Left kidney (tissue), 2 donors: ENCODE measurements around the gene FDCSP. TPM values are rescaled to one million over a fixed set of nuclear protein-coding genes. Genes with fewer than 3 reads are reported as not detected.
"Not testable (repeated sequence)": the region's sequence is repeated elsewhere in the genome, so short reads cannot be mapped to it uniquely, and the experiment has no call there.

Experiments
- DNase-seq: peaks from one replicate; pipeline ENCODE4 v3.0.0-alpha.2; 2013
- polyA plus RNA-seq: library from polyadenylated mRNA; unstranded; fragments of 120-200 nt; gene quantifications from one replicate; pipeline ENCODE4 v1.2.1, GENCODE V29; 2013; ENCODE audit not compliant: insufficient read length

Gene FDCSP
- polyA plus RNA-seq, 1 donor, result 0.58 TPM

GRCh38 chr4:70239131-70239883 is 13.4 kb downstream of the FDCSP start:
- no peak for DNase-seq

GRCh38 chr4:70239884-70240591 is 14.1 kb downstream of the FDCSP start:
- no peak for DNase-seq

- DNase-seq, result not testable (repeated sequence)
Measured at GRCh38 chr4:70242297-70242696, 16.4 kb downstream of the FDCSP start, which contains the start of gene CSN3. Gene CSN3, plus strand, starts transcription at chr4:70242597. Its CDS starts 2,223 bp downstream, at chr4:70244820.

GRCh38 chr4:70243091-70243490 is 17.2 kb downstream of the FDCSP start:
- DNase-seq, result no peak

GRCh38 chr4:70251250-70251944 is 25.5 kb downstream of the FDCSP start:
- DNase-seq, result no peak

- DNase-seq, result no peak
Measured at GRCh38 chr4:70251945-70252277, 26.0 kb downstream of the FDCSP start.

- DNase-seq, result no peak
Measured at GRCh38 chr4:70269674-70270073, 43.8 kb downstream of the FDCSP start.

DNA sequence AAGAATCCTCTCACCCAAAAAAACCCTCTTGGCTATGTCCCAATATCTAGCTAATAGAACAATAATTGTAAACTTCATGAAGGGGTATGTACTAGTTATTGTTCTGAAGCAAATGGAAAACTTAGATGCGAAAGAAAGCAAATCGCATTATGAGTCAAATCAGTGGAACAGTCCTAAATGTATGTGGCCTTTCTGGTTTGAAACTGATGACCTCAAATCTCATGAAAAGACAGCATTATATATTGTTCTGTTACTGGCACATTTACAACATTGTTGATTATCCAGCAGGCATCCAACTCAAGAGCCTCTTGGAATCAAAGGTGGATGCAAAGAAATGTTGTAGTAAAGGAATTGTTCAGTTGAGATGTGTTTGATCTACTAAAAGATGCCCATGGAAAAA is 51.2 kb downstream of the FDCSP start:
- DNase-seq, result no peak

GRCh38 chr4:70280567-70280966 is 54.6 kb downstream of the FDCSP start:
- DNase-seq, result no peak

Other genes starting within 250 kb of the FDCSP start
- 1.5 TPM for gene STATH, start 230.2 kb upstream of the FDCSP start, polyA plus RNA-seq
- gene HTN3, start 197.7 kb upstream of the FDCSP start, polyA plus RNA-seq, result not detected
- gene HTN1, start 175.7 kb upstream of the FDCSP start, polyA plus RNA-seq, result 0.07 TPM
- gene PRR27, start 71.9 kb upstream of the FDCSP start, polyA plus RNA-seq, result 0.15 TPM
- gene ODAM, start 30.4 kb upstream of the FDCSP start, polyA plus RNA-seq, result 1.8 TPM
- gene CSN3, start 16.5 kb downstream of the FDCSP start, polyA plus RNA-seq, result not detected
- 0.08 TPM for gene CABS1, start 108.9 kb downstream of the FDCSP start, polyA plus RNA-seq
- not detected for gene SMR3A, start 134.6 kb downstream of the FDCSP start, polyA plus RNA-seq
- gene SMR3B, start 157.0 kb downstream of the FDCSP start, polyA plus RNA-seq, result not detected
- gene OPRPN, start 171.8 kb downstream of the FDCSP start, polyA plus RNA-seq, result not detected
- gene MUC7, start 246.1 kb downstream of the FDCSP start, polyA plus RNA-seq, result 0.08 TPM